PC-9 (cell line): ENCODE data around the gene RASA1. TPM values are rescaled to one million over a fixed set of nuclear protein-coding genes. Genes with fewer than 3 reads are reported as not detected.
"Not testable (repeated sequence)": the region's sequence is repeated elsewhere in the genome, so short reads cannot be mapped to it uniquely, and the experiment has no call there.

Experiments
- BruUV-seq: library from RNA; stranded (reverse); fragments of 400-500 nt; replicated peaks from 2 replicates; lab custom pipeline; 2021; lab: Mats Ljungman, UMichigan
- CTCF ChIA-PET: fragments of 300-600 bp; sonication (Branson Sonifier 250); formaldehyde crosslinking; loops from one replicate; lab custom pipeline; 2022; ENCODE audit warnings: antibody characterized with exemption; lab: Charles Lee
- POLR2A ChIA-PET: fragments of 300-600 bp; sonication (Branson Sonifier 250); formaldehyde crosslinking; loops from one replicate; lab custom pipeline; 2022; ENCODE audit warnings: antibody characterized with exemption; ENCODE audit not compliant: unreplicated experiment; lab: Charles Lee
- DNase-seq, 2 experiments: peaks; one replicate each; pipeline versions ENCODE4 v3.0.0 to v3.0.0-alpha.2; 2015 to 2022; ENCODE audit warnings: mixed read lengths in 1 of 2
- H2AFZ ChIP-seq: fragments of 200-600 bp; sonication (generic); 2 replicates; pipeline ENCODE4 v1.8.1; 2017; ENCODE audit warnings: antibody characterized with exemption
- H3F3A ChIP-seq: fragments of 200-600 bp; sonication (generic); 2 replicates; pipeline ENCODE4 v1.8.1; 2017; ENCODE audit warnings: antibody characterized with exemption, mild to moderate bottlenecking, low read depth; ENCODE audit not compliant: insufficient read depth
- H3K27ac ChIP-seq: fragments of 200-600 bp; sonication (generic); 2 replicates; pipeline ENCODE4 v1.6.1; 2016; ENCODE audit warnings: mixed run types
- H3K27me3 ChIP-seq: fragments of 200-600 bp; sonication (generic); 2 replicates; pipeline ENCODE4 v1.6.1; 2016; ENCODE audit warnings: low read depth, mixed run types; ENCODE audit not compliant: insufficient read depth
- H3K36me3 ChIP-seq: fragments of 200-600 bp; sonication (generic); 2 replicates; pipeline ENCODE4 v1.6.1; 2016; ENCODE audit warnings: low read depth, mixed run types
- H3K4me1 ChIP-seq: fragments of 200-600 bp; sonication (generic); replicated peaks from 2 replicates; pipeline ENCODE4 v1.6.1; 2016; ENCODE audit warnings: mixed run types; ENCODE audit not compliant: insufficient read depth
- H3K4me2 ChIP-seq: fragments of 200-600 bp; sonication (generic); 2 replicates; pipeline ENCODE4 v1.6.1; 2017; ENCODE audit warnings: mixed run types
- H3K4me3 ChIP-seq: fragments of 200-600 bp; sonication (generic); 2 replicates; pipeline ENCODE4 v1.6.1; 2016; ENCODE audit warnings: mixed run types
- H3K79me2 ChIP-seq: fragments of 200-600 bp; sonication (generic); 2 replicates; pipeline ENCODE4 v1.6.1; 2017; ENCODE audit warnings: low read depth, mixed run types
- H3K9me2 ChIP-seq: fragments of 200-600 bp; sonication (generic); 2 replicates; pipeline ENCODE4 v1.8.1; 2017; ENCODE audit warnings: mild to moderate bottlenecking; ENCODE audit not compliant: insufficient read depth
- H3K9me3 ChIP-seq: fragments of 200-600 bp; sonication (generic); 2 replicates; pipeline ENCODE4 v1.8.1; 2016; ENCODE audit warnings: low read depth; ENCODE audit not compliant: insufficient read depth
- H4K20me1 ChIP-seq: fragments of 200-600 bp; sonication (generic); 2 replicates; pipeline ENCODE4 v1.8.1; 2017; ENCODE audit not compliant: insufficient read depth
- EZH2 ChIP-seq: fragments of 200-600 bp; sonication (generic); IDR thresholded peaks from 2 replicates; pipeline ENCODE4 v1.8.0; 2017; ENCODE audit warnings: antibody characterized with exemption, low read depth
- intact Hi-C: fragments of 100-400 bp; cut with micrococcal nuclease; formaldehyde crosslinking; loops from one replicate; pipeline ENCODE4 v1.10.0; 2022; ENCODE audit not compliant: unreplicated experiment
- total RNA-seq: library from RNA; stranded (reverse); gene quantifications from 2 replicates; pipeline ENCODE4 v1.2.3, GENCODE V29; 2021
- TF ChIP-seq, protein P1 (sequence below): fragments of 200-600 bp; sonication (generic); conservative IDR thresholded peaks from 2 replicates; pipeline ENCODE4 v1.6.1; 2017; ENCODE audit warnings: mixed run types, antibody characterized with exemption, mild to moderate bottlenecking, moderate library complexity

The RASA1 gene
- total RNA-seq, 1 experiment from 2014 or later: 66.6 TPM

- Histone ChIP-seq H3F3A (no peaks in the 10 kb centered on the region; the same call in 1 of the 2 replicates), H3K9me3 (no peaks in the 10 kb centered on the region), H3K27me3 (no peaks in the 10 kb centered on the region), H3K4me1 (no peaks in the 10 kb centered on the region), H2AFZ (no peak overlapping the region), H4K20me1 (peaks cover 10% of the 10 kb centered on the region), H3K27ac (no peak overlapping the region), H3K4me3 (no peak overlapping the region), H3K79me2 (peaks cover 91% of the 10 kb centered on the region), H3K4me2 (no peak overlapping the region), H3K36me3 (no peaks in the 10 kb centered on the region; the same call in 1 of the 2 replicates), H3K9me2 (no peaks in the 10 kb centered on the region)
- no peak for DNase-seq
- TF ChIP-seq EZH2: no peak
- TF ChIP-seq, protein P1, sequence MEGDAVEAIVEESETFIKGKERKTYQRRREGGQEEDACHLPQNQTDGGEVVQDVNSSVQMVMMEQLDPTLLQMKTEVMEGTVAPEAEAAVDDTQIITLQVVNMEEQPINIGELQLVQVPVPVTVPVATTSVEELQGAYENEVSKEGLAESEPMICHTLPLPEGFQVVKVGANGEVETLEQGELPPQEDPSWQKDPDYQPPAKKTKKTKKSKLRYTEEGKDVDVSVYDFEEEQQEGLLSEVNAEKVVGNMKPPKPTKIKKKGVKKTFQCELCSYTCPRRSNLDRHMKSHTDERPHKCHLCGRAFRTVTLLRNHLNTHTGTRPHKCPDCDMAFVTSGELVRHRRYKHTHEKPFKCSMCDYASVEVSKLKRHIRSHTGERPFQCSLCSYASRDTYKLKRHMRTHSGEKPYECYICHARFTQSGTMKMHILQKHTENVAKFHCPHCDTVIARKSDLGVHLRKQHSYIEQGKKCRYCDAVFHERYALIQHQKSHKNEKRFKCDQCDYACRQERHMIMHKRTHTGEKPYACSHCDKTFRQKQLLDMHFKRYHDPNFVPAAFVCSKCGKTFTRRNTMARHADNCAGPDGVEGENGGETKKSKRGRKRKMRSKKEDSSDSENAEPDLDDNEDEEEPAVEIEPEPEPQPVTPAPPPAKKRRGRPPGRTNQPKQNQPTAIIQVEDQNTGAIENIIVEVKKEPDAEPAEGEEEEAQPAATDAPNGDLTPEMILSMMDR: no peak
- intact Hi-C loops: no loop called here
- ChIA-PET CTCF (no interaction called here), POLR2A (interaction anchor here (0.6 kb wide), 1 partner anchor 119 kb away, joined by 5 read pairs; no protein-coding TSS in a partner anchor)
- BruUV-seq: no TSS peak
Measured at GRCh38 chr5:87277279-87277835, 9.7 kb downstream of the RASA1 start.

DNA sequence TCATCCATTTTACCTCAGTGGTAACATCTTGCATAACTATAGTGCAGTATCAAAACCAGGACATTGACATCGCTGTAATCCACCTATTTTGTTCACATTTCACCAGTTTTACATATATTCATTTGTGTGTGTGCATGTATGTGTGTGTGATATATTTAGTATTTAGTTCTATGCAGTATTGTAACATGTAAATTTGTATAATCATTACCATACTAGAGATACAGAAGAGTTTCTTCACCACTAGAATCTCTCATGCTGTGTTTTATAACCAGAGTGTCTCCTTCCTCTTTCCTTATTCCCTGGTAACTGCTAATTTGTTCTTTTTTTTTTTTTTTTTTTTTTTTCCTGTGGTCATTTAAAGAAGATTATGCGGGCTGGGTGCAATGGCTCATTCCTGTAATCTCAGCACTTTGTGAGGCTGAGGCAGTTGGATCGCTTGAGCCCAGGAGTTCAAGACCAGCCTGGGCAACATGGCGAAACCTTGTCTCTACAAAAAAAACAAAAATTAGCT is 11.0 kb downstream of the RASA1 start:
- no peaks in the 10 kb centered on the region for H3K27me3 ChIP-seq
- DNase-seq: no peak
- CTCF ChIA-PET: no interaction called here
- H2AFZ ChIP-seq: no peak overlapping the region
- peaks cover 10% of the 10 kb centered on the region for H4K20me1 ChIP-seq
- peaks cover 91% of the 10 kb centered on the region for H3K79me2 ChIP-seq
- intact Hi-C loops: no loop called here
- H3K36me3 ChIP-seq: peaks cover 4% of the 10 kb centered on the region; the same call in 1 of the 2 replicates
- no peaks in the 10 kb centered on the region; the same call in none of the 2 replicates for H3F3A ChIP-seq
- no peaks in the 10 kb centered on the region for H3K9me2 ChIP-seq
- H3K4me1 ChIP-seq: no peaks in the 10 kb centered on the region
- no peak overlapping the region for H3K4me3 ChIP-seq
- H3K4me2 ChIP-seq: no peak overlapping the region
- no peaks in the 10 kb centered on the region for H3K9me3 ChIP-seq
- BruUV-seq: no TSS peak
- H3K27ac ChIP-seq: no peak overlapping the region
- POLR2A ChIA-PET: no interaction called here
- TF ChIP-seq, protein P1: no peak
- TF ChIP-seq EZH2: no peak

GRCh38 chr5:87282269-87282668 is 14.6 kb downstream of the RASA1 start:
- Histone ChIP-seq H3K4me3 (no peak overlapping the region), H3K9me2 (no peaks in the 10 kb centered on the region), H3K79me2 (peaks cover 67% of the 10 kb centered on the region), H3F3A (peaks cover 4% of the 10 kb centered on the region), H3K36me3 (0 out of 2 replicates have a peak, but pooled peaks cover 7% of the 10 kb centered on the region), H4K20me1 (peaks cover 8% of the 10 kb centered on the region; the same call in 1 of the 2 replicates), H3K9me3 (no peaks in the 10 kb centered on the region), H3K4me1 (no peaks in the 10 kb centered on the region), H3K27me3 (no peaks in the 10 kb centered on the region), H3K27ac (no peak overlapping the region), H3K4me2 (no peak overlapping the region), H2AFZ (no peak overlapping the region)
- DNase-seq: no peak
- TF ChIP-seq EZH2: no peak
- TF ChIP-seq, protein P1: no peak
- intact Hi-C loops: no loop called here
- ChIA-PET CTCF (no interaction called here), POLR2A (no interaction called here)
- no TSS peak for BruUV-seq

GRCh38 chr5:87287266-87287665 is 19.6 kb downstream of the RASA1 start:
- H3K9me3 ChIP-seq, DNase-seq, CTCF ChIA-PET, H3K4me1 ChIP-seq, H4K20me1 ChIP-seq, H2AFZ ChIP-seq, H3K27me3 ChIP-seq, POLR2A ChIA-PET, H3K9me2 ChIP-seq, H3K4me2 ChIP-seq, H3K4me3 ChIP-seq, H3F3A ChIP-seq, BruUV-seq, intact Hi-C loops, H3K27ac ChIP-seq: not testable (repeated sequence)
- Histone ChIP-seq H3K36me3 (peaks cover 13% of the 10 kb centered on the region; the same call in 1 of the 2 replicates), H3K79me2 (peaks cover 69% of the 10 kb centered on the region)
